HTERT RPE-1 (cell line): ENCODE results near the gene SH3BP5L.
"Not testable (repeated sequence)": the region's sequence is repeated elsewhere in the genome, so short reads cannot be mapped to it uniquely, and the experiment has no call there.

Source experiments
- in situ Hi-C: fragments of 300-500 bp; cut with MboI; formaldehyde crosslinking; loops from 4 replicates; pipeline ENCODE4 v1.14.3; 2020; ENCODE audit warnings: low sequenced_read_pairs

The SH3BP5L gene

GRCh38 chr1:248830718-248831017 lies 5.0 kb upstream of the SH3BP5L start:
- in situ Hi-C loops = not testable (repeated sequence)

GRCh38 chr1:248828845-248829244 lies 3.1 kb upstream of the SH3BP5L start:
- in situ Hi-C loops = no loop called here

GRCh38 chr1:248825573-248825908 lies 174 bp downstream of the SH3BP5L start:
- in situ Hi-C loops = no loop called here

DNA sequence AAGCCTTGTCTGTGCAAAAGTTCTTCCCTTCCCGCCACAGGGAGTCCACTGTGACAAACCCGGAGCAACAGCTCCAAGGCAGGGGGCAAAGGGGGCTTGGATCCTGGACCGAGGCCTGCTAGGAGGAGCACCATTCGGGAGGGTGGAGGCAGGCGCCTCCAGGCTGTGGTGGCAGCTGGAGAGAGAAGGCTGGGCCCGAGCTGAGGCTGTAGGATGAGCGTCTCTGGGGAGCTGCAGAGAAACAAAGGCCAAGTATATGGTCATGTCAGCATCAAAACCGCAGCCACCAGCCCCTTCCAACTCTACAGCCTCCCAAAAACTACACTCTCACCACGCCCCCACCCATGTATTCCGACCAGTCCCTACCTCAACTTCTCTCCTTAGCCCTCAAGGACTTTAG lies 579 bp downstream of the SH3BP5L start:
- in situ Hi-C loops = no loop called here

DNA sequence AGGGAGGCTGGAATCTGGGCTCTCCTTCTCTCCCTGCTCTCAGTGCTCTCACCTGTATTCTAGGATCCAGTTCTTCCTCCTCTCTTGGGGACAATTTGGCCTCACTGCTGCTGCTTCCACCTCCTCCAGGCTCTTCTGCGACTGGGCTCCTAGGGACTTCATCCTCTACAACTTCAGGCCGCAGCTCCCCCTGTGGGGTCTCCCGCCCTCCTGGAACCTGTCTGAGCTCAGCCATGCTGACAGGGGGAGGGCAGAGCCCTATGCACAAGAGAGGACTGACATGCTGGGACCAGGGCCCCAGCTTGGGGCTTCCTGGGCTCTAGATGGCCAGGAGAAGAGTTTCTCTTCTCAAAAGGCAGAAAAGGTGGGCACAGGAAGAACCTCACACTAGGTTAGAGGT lies 1.0 kb downstream of the SH3BP5L start:
- in situ Hi-C loops = no loop called here

GRCh38 chr1:248824301-248824700 lies 1.4 kb downstream of the SH3BP5L start:
- in situ Hi-C loops = no loop called here

DNA sequence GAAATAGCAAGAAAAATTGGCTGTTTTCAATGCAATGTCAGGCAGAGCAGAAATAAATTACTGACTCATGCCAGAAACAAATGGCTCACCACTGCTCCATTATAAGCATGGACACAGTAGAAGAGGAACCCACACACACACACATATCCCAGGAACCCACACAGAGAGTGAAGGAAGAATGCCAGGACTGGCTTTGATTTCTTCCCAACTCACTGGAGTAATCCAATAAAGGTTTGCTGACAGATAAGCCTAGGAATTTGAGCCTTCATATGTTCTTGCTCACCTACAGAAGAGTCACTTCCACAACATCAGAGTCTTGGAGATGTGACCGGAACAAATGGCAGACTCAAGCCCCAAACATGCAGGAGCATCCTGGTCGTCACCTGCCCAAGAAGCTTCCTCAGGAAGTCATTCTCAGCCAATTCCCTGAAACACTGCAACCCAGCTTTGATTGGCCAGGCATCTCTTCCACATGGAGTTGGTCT lies 2.2 kb downstream of the SH3BP5L start:
- in situ Hi-C loops = no loop called here

- in situ Hi-C loops = no loop called here
Measured at GRCh38 chr1:248822148-248823032, 3.3 kb downstream of the SH3BP5L start.

DNA sequence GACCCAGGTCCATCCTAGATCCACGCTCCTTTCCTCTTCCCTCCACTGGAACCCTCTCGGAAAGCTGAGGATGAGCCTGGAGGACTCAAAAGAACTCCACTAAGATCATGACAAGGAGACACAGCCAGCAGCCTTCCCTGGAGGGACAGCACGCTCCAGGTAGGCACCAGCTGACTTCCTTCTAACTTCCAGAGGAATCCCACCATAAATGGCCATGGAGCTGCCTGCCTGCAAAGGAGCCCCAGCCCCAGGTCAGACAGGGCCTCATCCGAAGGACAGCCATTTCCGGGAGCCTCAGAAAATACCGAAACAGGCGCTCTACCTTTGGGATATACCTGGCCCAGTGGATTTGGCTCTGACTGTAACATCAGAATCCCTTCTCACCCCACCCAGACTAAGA lies 4.1 kb downstream of the SH3BP5L start:
- in situ Hi-C loops = no loop called here

DNA sequence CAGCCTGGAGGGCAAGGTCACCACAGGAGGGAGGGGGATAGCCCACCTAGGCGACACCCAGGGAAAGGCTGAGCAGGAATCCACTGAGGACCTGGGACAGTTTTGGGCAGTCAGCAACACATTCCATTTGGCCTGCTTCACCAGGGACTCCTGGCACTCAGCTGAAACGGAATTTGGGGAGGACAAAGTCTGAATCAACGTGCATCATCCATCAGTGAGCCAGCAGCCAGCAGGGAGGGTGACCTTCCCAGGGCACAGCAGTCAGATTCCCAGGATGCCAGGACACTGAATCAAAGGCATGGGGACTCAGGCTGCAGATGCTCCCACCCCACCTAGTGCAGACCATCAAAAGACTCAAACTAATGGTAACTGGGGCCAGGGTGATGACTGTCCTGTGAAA lies 4.6 kb downstream of the SH3BP5L start:
- in situ Hi-C loops = no loop called here

DNA sequence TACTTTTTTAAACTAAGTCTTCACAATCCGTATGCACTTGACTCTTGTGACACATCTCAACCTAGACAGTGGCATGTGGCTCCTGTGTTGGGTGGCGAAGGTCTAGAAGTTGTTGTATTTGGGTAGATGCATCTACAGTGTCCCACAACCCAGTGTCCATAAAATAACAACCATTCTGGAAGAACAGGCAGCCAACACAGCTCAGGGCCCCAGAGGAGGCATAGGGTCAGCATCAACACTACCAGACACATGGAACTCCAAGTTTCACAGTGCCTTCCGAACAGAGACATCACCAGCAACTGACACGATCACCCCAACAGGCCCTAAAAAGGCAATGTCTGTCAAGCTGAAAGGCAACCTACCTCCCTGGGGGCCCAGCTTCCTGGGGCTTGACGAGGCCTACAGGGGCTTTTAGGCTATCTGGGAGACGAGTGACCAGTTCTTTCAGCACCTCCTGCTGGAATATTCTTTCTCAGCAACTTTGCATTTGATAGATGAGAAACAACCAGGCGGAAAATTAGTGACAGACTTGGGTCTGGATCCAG lies 5.6 kb downstream of the SH3BP5L start:
- in situ Hi-C loops = no loop called here

DNA sequence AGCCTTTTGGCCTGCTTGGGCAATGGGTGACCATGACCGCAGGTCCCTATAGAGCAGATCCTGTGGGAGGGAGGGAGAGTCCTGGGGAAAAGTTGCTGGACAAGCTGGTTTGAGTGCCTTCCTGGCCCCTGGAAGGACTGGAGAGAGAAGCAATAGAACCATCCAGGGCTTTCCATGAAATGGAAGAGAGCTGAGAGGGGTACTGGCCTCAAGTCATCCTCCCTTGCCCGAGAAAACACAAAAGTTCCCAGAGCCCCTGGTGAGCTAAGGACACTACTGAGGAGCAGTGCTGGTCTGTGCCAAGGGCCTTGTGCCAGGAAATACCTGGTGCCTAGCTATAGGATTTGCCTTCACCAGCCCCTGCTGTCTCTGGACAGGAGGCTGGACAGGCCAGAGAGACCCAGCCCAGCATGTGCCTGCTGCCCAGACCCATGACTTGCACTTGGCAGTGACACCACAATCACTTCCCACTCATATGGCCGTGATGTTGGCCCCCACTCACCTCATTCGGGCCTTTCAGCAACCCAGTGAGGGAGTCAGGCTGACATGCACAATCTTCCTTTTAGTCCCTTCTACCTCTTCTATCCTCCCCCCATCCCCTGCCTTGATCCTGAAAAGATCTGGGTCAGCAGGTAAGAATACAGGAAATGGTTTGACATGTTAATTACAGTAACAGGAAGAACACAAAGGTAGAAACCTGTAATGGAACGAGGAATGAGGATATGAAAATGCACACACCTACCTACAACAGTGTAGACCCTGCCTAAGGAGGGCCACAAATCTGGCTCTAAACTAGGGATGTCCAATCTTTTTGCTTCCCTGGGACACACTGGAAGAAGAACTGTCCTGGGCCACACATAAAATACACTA lies 7.0 kb downstream of the SH3BP5L start:
- in situ Hi-C loops = no loop called here

GRCh38 chr1:248817065-248817464 lies 8.7 kb downstream of the SH3BP5L start:
- in situ Hi-C loops = no loop called here

DNA sequence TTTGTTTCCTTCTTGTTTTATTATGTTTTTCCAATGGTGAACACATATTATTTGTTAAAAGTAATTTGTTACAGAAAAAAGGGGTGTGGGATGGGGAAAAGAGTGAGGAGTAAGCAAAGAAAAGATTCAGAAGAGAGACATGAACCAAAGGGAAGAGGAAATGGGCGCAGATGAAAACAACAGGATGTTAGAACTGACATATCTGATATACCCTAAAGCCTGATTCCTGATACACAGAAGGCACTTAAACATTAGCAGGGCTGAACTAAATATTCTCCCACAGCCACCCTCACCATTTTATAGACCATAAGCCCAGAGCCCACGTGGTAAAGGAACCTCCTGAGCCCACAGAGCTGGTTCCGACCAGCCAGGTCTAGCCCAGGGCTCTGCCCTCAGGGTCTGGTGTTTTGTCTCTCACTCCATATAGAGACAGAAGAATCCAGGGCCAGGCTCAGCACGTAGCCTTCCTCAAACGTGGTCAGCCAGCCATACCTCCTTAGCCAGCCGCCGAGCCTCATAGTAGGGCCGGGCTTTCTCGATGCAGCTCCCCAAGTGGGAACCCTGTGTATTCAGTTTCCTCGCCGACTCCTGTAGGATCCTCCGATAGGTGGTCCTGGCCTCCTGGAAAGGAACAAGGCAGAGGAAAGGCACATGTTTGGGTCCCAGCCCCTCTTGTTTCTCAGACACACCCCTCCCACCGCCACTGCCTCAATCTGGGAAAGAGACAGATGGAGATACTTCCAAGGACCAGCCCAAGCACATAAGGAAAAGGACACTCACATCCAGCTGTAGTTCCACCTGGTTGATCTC lies 9.5 kb downstream of the SH3BP5L start:
- in situ Hi-C loops = no loop called here

- in situ Hi-C loops = no loop called here
Measured at GRCh38 chr1:248815407-248816034, 10.2 kb downstream of the SH3BP5L start.

DNA sequence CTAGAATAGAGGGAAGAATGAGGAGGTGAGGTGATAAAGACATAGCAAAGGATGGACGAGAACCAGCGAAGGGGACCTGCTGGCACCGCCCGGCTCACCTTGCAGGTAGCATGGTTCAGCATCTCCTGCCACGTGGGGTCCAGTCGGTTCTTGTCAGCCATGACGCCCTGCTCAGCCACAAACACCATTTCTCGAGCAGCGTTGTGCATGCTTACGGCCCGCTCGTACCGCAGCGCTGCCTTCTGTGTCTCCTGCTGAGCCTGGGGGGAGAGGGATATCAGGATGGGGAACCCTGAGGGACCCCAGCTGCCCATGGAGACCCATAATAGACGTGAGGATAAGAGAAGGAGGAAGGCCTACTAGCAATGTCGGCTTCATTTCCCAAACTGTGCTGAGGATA lies 11.4 kb downstream of the SH3BP5L start:
- in situ Hi-C loops = no loop called here

- in situ Hi-C loops = no loop called here
Measured at GRCh38 chr1:248813546-248813945, 12.2 kb downstream of the SH3BP5L start.

DNA sequence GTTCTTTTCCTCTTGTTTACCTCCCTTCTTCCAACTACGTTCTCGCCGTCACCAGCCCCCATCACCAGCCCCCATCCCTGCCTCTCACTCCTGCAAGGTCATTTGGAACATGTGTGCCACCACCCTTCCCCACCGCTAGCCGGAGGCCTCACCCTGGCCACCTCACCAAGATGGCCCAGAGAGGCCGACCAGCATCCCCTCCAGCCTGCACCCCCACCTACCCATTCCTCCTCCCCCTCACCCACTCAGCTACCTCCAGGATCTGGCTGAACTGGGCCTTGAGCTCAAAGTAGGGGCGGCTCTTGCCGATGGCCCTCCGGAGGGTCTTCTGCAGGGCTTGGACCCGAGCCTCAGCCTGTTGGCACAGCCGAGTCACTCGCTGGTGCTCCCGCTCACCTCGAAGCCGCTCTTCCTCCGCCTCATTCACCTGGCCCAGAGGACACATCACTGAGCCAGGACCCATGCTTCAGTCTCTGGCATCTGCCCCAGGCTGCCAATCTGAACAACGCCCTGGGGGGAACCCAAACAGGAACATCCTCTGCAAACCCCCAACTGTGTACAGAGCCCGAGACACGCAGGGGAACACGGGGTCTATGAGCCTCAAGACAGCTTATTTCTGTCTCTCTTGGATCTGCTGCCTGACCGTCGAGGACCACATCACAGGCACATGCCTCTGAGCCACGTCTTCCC lies 12.8 kb downstream of the SH3BP5L start:
- in situ Hi-C loops = no loop called here

GRCh38 chr1:248811514-248812490 lies 13.9 kb downstream of the SH3BP5L start:
- in situ Hi-C loops = no loop called here
